BJ (cell line): ENCODE results near the gene COL1A1. TPM values are rescaled to one million over a fixed set of nuclear protein-coding genes. Genes with fewer than 3 reads are reported as not detected.

Source experiments
- CTCF ChIA-PET: fragments of 350-600 bp; formaldehyde crosslinking; extraction: SDS; loops from one replicate; lab custom pipeline; 2021; ENCODE audit warnings: antibody characterized with exemption, inconsistent platforms; lab: Yijun Ruan, JAX
- POLR2A ChIA-PET: fragments of 300-600 bp; sonication (Branson Sonifier 250); formaldehyde crosslinking; extraction: SDS; loops from one replicate; lab custom pipeline; 2021; ENCODE audit warnings: antibody characterized with exemption; lab: Charles Lee
- DNase-seq: peaks from one replicate; pipeline ENCODE4 v3.0.0-alpha.2; 2011; ENCODE audit warnings: low read depth
- H3K27me3 ChIP-seq: 2 replicates; pipeline ENCODE4 v1.6.0; 2011; ENCODE audit warnings: low read length; ENCODE audit not compliant: control insufficient read depth, insufficient read depth
- H3K36me3 ChIP-seq: 2 replicates; pipeline ENCODE4 v1.5.1; 2011; ENCODE audit warnings: low read length; ENCODE audit not compliant: control insufficient read depth, insufficient read depth
- H3K4me3 ChIP-seq: 2 replicates; pipeline ENCODE4 v1.5.1; 2011; ENCODE audit warnings: low read depth, mild to moderate bottlenecking, control low read depth, low read length
- CTCF ChIP-seq: IDR thresholded peaks from 2 replicates; pipeline ENCODE4 v1.5.1; 2011; ENCODE audit warnings: low read depth, mild to moderate bottlenecking, control low read depth, inconsistent platforms, low read length, moderate library complexity; ENCODE audit not compliant: insufficient read depth
- polyA plus RNA-seq: library from polyadenylated mRNA; depleted of rRNA; stranded (reverse); fragments of >200 nt; gene quantifications from 2 replicates; pipeline ENCODE4 v1.2.3, GENCODE V29; 2011

The COL1A1 gene
- polyA plus RNA-seq, 1 experiment = 2,161 TPM

- Histone ChIP-seq H3K36me3 (peaks cover 6% of the 10 kb centered on the region), H3K27me3 (no peaks in the 10 kb centered on the region), H3K4me3 (peak overlapping the region; percentile 67)
- DNase-seq = no peak
- ChIA-PET CTCF (interaction anchor here (0.9 to 3.8 kb wide), 4 partner anchors 9 to 54 kb away, joined by 3 to 30 read pairs (median 11); partner anchors contain the start of gene PDK2), POLR2A (interaction anchor here (0.5 kb wide), 1 partner anchor 53 kb away, joined by 4 read pairs; no protein-coding TSS in a partner anchor)
- TF ChIP-seq CTCF = no peak
Measured at GRCh38 chr17:50149091-50149416, 52.4 kb downstream of the COL1A1 start.

GRCh38 chr17:50148226-50149090 lies 53.0 kb downstream of the COL1A1 start:
- POLR2A ChIA-PET = no interaction called here
- no peaks in the 10 kb centered on the region for H3K27me3 ChIP-seq
- CTCF ChIA-PET = interaction anchor here (0.5 to 4.4 kb wide), 8 partner anchors 8 to 145 kb away, joined by 3 to 20 read pairs (median 5); partner anchors contain the start of gene PDK2
- TF ChIP-seq CTCF = peak; percentile 56
- peak overlapping the region; percentile 67 for H3K4me3 ChIP-seq
- no peak for DNase-seq
- peaks cover 11% of the 10 kb centered on the region for H3K36me3 ChIP-seq

- POLR2A ChIA-PET = no interaction called here
- Histone ChIP-seq H3K36me3 (peaks cover 17% of the 10 kb centered on the region), H3K27me3 (no peaks in the 10 kb centered on the region), H3K4me3 (peak overlapping the region; percentile 67)
- TF ChIP-seq CTCF = no peak
- CTCF ChIA-PET = interaction anchor here (0.5 to 4.4 kb wide), 9 partner anchors 8 to 146 kb away, joined by 3 to 20 read pairs (median 6); partner anchors contain the start of gene PDK2
- DNase-seq = no peak
Measured at GRCh38 chr17:50147841-50148225, 53.6 kb downstream of the COL1A1 start.

GRCh38 chr17:50146927-50147665 lies 54.3 kb downstream of the COL1A1 start:
- no peaks in the 10 kb centered on the region for H3K27me3 ChIP-seq
- peaks cover 23% of the 10 kb centered on the region for H3K36me3 ChIP-seq
- TF ChIP-seq CTCF = no peak
- H3K4me3 ChIP-seq = peak overlapping the region; percentile 67
- ChIA-PET POLR2A (interaction anchor here (0.7 kb wide), 1 partner anchor 117 kb away, joined by 18 read pairs; no protein-coding TSS in a partner anchor), CTCF (interaction anchor here (0.6 to 4.4 kb wide), 11 partner anchors 7 to 149 kb away, joined by 3 to 20 read pairs (median 6); partner anchors contain the start of gene PDK2)
- DNase-seq = no peak
